ENCODE data around the gene SND1.

Gene SND1

DNA sequence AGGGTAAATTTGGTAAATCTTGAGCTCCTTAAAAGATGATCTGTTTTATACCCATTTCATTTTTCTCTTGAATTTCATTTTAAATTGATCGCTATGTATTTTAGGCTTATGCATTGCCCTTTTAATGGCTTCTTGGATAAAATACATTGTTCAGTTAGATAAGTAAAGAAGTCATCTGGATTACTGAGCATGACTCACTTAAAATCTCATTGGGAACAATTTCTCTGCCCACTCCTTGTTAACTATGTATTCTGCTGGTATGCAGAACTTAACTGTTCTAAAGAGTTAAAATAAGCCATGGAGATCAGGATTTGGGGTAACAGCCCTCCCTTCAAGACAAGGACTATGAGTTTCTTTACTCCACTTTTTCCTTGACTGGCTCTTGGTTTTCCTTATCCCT, 134.2 kb downstream of the SND1 start:
- Histone ChIP-seq H2AFZ (ENCODE audit: low read depth, low read length, severe bottlenecking) (no peak overlapping the region), H3K79me2 (ENCODE audit: insufficient read depth, low read length) (peaks cover 58% of the 10 kb centered on the region; the same call in 1 of the 2 replicates)

DNA sequence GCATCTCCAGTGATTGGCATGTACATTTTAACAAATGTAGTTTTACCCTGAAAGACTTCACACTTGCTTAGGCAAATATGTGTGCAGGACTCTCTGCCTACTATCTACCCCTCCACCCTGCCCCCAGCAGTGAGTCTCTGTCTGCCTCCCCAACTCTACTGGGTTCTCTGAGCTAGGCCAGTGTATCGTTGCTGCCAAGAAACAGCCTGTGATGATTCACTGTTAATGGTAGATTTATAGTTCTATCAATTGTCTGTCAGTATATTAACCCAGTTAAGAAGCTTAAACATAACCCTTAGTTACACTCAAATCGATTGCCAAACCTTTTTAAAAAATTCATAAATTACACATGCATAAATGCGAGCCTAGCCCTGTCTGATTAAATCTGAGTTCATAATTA, 137.0 kb downstream of the SND1 start:
- Histone ChIP-seq H3K27ac (ENCODE audit: low read depth, low read length) (no peak overlapping the region), H3K79me2 (ENCODE audit: insufficient read depth, low read length) (peaks cover 57% of the 10 kb centered on the region), H3F3A (ENCODE audit: insufficient read depth) (no peaks in the 10 kb centered on the region), H2AFZ (ENCODE audit: low read depth, low read length, severe bottlenecking) (no peak overlapping the region), H3K9ac (ENCODE audit: low read length) (no peak overlapping the region), H3K27me3 (ENCODE audit: low read length) (no peaks in the 10 kb centered on the region), H3K4me3 (ENCODE audit: insufficient read depth, low read length, poor library complexity, severe bottlenecking) (no peak overlapping the region), H3K9me2 (replicated peaks; ENCODE audit: insufficient read depth, low read length) (no peaks in the 10 kb centered on the region), H3K9me3 (ENCODE audit: insufficient read depth, low read length) (no peaks in the 10 kb centered on the region), H3K4me2 (ENCODE audit: low read depth, low read length, poor library complexity, severe bottlenecking) (no peak overlapping the region), H4K20me1 (ENCODE audit: low read depth, low read length) (no peaks in the 10 kb centered on the region; the same call in 1 of the 2 replicates), H3K36me3 (ENCODE audit: low read length) (no peaks in the 10 kb centered on the region)
- TF ChIP-seq, protein P1, sequence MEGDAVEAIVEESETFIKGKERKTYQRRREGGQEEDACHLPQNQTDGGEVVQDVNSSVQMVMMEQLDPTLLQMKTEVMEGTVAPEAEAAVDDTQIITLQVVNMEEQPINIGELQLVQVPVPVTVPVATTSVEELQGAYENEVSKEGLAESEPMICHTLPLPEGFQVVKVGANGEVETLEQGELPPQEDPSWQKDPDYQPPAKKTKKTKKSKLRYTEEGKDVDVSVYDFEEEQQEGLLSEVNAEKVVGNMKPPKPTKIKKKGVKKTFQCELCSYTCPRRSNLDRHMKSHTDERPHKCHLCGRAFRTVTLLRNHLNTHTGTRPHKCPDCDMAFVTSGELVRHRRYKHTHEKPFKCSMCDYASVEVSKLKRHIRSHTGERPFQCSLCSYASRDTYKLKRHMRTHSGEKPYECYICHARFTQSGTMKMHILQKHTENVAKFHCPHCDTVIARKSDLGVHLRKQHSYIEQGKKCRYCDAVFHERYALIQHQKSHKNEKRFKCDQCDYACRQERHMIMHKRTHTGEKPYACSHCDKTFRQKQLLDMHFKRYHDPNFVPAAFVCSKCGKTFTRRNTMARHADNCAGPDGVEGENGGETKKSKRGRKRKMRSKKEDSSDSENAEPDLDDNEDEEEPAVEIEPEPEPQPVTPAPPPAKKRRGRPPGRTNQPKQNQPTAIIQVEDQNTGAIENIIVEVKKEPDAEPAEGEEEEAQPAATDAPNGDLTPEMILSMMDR (IDR thresholded peaks at IDR 0.05; ENCODE audit: insufficient read depth, low read length, poor library complexity, severe bottlenecking): no peak
- TF ChIP-seq EZH2phosphoT487 (conservative IDR thresholded peaks at IDR 0.05; ENCODE audit: low read length): no peak

More for the DNA sequence above, 134.2 kb downstream of the SND1 start:
- H3K9ac ChIP-seq (ENCODE audit: low read length): no peak overlapping the region
- no peaks in the 10 kb centered on the region for H3K9me2 ChIP-seq (replicated peaks; ENCODE audit: insufficient read depth, low read length)
- no peak overlapping the region for H3K4me2 ChIP-seq (ENCODE audit: low read depth, low read length, poor library complexity, severe bottlenecking)
- TF ChIP-seq, protein P1 (IDR thresholded peaks at IDR 0.05; ENCODE audit: insufficient read depth, low read length, poor library complexity, severe bottlenecking): no peak
- no peak for TF ChIP-seq EZH2phosphoT487 (conservative IDR thresholded peaks at IDR 0.05; ENCODE audit: low read length)
- no peaks in the 10 kb centered on the region for H3K36me3 ChIP-seq (ENCODE audit: low read length)
- H3K27ac ChIP-seq (ENCODE audit: low read depth, low read length): no peak overlapping the region
- H3K27me3 ChIP-seq (ENCODE audit: low read length): no peaks in the 10 kb centered on the region
- H3F3A ChIP-seq (ENCODE audit: insufficient read depth): no peaks in the 10 kb centered on the region
- no peaks in the 10 kb centered on the region for H3K9me3 ChIP-seq (ENCODE audit: insufficient read depth, low read length)
- H4K20me1 ChIP-seq (ENCODE audit: low read depth, low read length): no peaks in the 10 kb centered on the region; the same call in 1 of the 2 replicates
- H3K4me3 ChIP-seq (ENCODE audit: insufficient read depth, low read length, poor library complexity, severe bottlenecking): no peak overlapping the region

DNA sequence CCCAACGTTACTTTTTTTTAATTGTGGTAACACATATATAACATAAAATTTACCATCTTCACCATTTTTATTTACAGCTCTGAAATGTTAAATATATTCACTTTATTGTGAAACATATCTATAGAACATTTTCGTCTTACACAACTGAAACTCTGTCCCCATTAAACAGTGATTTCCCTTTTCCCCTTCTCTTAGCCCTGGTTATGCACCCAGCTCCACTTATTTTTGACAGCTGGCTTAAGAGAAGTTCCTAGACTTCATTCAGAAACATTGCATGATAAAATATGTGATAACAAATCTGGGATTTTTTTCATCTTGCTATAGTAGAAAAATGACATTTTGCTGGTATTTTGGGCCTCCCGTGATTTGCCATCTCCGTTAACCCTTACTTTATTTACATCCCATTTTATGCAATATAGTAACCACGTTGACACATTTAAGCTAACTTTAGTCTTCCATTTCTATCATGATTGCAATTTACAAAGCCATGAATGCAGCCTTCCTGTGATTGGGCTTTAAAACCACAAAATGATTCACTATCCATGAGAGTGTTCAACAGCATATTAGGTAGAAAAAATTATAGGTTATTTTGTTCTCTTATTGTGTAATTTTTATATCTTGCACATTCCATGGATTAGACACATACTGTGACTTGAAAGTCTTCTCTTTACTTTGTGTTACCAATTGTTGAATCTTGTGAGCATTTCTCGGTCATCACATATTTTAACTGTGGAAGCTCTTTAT, 139.6 kb downstream of the SND1 start:
- H3K27ac ChIP-seq (ENCODE audit: low read depth, low read length): no peak overlapping the region
- TF ChIP-seq, protein P1 (IDR thresholded peaks at IDR 0.05; ENCODE audit: insufficient read depth, low read length, poor library complexity, severe bottlenecking): no peak
- no peak for TF ChIP-seq EZH2phosphoT487 (conservative IDR thresholded peaks at IDR 0.05; ENCODE audit: low read length)
- H3F3A ChIP-seq (ENCODE audit: insufficient read depth): no peaks in the 10 kb centered on the region
- H3K79me2 ChIP-seq (ENCODE audit: insufficient read depth, low read length): peaks cover 43% of the 10 kb centered on the region
- H3K27me3 ChIP-seq (ENCODE audit: low read length): no peaks in the 10 kb centered on the region
- H3K4me3 ChIP-seq (ENCODE audit: insufficient read depth, low read length, poor library complexity, severe bottlenecking): no peak overlapping the region
- H2AFZ ChIP-seq (ENCODE audit: low read depth, low read length, severe bottlenecking): no peak overlapping the region
- no peaks in the 10 kb centered on the region for H3K9me2 ChIP-seq (replicated peaks; ENCODE audit: insufficient read depth, low read length)
- H3K4me2 ChIP-seq (ENCODE audit: low read depth, low read length, poor library complexity, severe bottlenecking): no peak overlapping the region
- no peaks in the 10 kb centered on the region for H3K36me3 ChIP-seq (ENCODE audit: low read length)
- no peak overlapping the region for H3K9ac ChIP-seq (ENCODE audit: low read length)
- H3K9me3 ChIP-seq (ENCODE audit: insufficient read depth, low read length): no peaks in the 10 kb centered on the region
- H4K20me1 ChIP-seq (ENCODE audit: low read depth, low read length): no peaks in the 10 kb centered on the region; the same call in 1 of the 2 replicates

Measured in SU-DHL-6 (cell line).